ENCODE data around the gene NCOA1. TPM values are rescaled to one million over a fixed set of nuclear protein-coding genes. Genes with fewer than 3 reads are reported as not detected.
A peak's percentile ranks its signal among the peaks of the same experiment; 100 is the strongest.
"Not testable (repeated sequence)": the region's sequence is repeated elsewhere in the genome, so short reads cannot be mapped to it uniquely, and the experiment has no call there.

Gene NCOA1
- total and polyA plus RNA-seq, 5 experiments from 2014 or later, result 13.0 to 44.8 (median 27.2) TPM

GRCh38 chr2:24461685-24462084 is 29.4 kb upstream of the NCOA1 start:
- Mint-ChIP-seq H3K27me3 (peaks cover 0 to 6% (median 0%) of the 10 kb centered on the region in 5 donors), H3K36me3 (no peaks in the 10 kb centered on the region), H3K27ac (peak overlapping the region in 1 of 10 donors; percentile 67), H3K9me3 (no peaks in the 10 kb centered on the region), H3K4me1 (peaks cover 0 to 5% (median 2%) of the 10 kb centered on the region in 4 donors), H3K4me3 (peak overlapping the region in 1 of 10 donors; percentile 61)
- POLR2A ChIA-PET, result no interaction called here
- DNase-seq (no peak), ATAC-seq (no peak)

DNA sequence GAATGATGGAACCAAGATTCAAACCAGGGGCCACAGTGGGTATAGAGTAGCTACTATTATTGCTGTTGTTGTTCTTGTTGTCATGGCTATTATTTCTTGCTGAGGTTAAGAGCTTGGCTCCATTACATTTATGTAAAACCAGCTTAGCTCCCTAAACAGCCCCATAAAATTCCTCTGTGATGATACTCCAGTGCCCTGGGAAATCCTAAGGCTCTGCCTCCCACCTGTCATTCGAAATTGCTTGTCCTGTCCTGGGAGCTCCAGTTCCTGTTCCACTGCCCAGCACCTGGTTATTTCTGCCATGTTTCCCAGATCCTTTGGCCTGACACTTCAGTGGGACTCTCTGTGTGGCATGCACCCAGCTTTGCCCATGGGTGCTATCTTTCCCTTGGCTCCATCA is 27.8 kb upstream of the NCOA1 start:
- Mint-ChIP-seq H3K27ac (no peak overlapping the region), H3K9me3 (no peaks in the 10 kb centered on the region), H3K27me3 (peaks cover 0 to 9% (median 2%) of the 10 kb centered on the region in 5 donors), H3K4me1 (peaks cover 0 to 4% (median 2%) of the 10 kb centered on the region in 4 donors), H3K4me3 (no peak overlapping the region), H3K36me3 (no peaks in the 10 kb centered on the region)
- POLR2A ChIA-PET, result no interaction called here
- DNase-seq, result no peak
- no peak for ATAC-seq

GRCh38 chr2:24466871-24467870 is 23.9 kb upstream of the NCOA1 start:
- Mint-ChIP-seq H3K27me3 (peaks cover 0 to 9% (median 5%) of the 10 kb centered on the region in 5 donors), H3K27ac (no peak overlapping the region), H3K36me3 (no peaks in the 10 kb centered on the region), H3K9me3 (peaks cover 0 to 3% (median 0%) of the 10 kb centered on the region in 9 donors), H3K4me3 (no peak overlapping the region), H3K4me1 (peaks cover 0 to 2% (median under 1%) of the 10 kb centered on the region in 4 donors)
- ATAC-seq, result no peak
- DNase-seq, result no peak
- POLR2A ChIA-PET, result no interaction called here

GRCh38 chr2:24468453-24468852 is 22.6 kb upstream of the NCOA1 start:
- DNase-seq, POLR2A ChIA-PET, H3K27me3 Mint-ChIP-seq, H3K27ac Mint-ChIP-seq, H3K9me3 Mint-ChIP-seq, H3K4me3 Mint-ChIP-seq, H3K36me3 Mint-ChIP-seq, H3K4me1 Mint-ChIP-seq, ATAC-seq: not testable (repeated sequence)

GRCh38 chr2:24469148-24469650 is 21.9 kb upstream of the NCOA1 start:
- Mint-ChIP-seq H3K4me1 (peaks cover 0 to 2% (median 0%) of the 10 kb centered on the region in 4 donors), H3K27ac (no peak overlapping the region), H3K4me3 (no peak overlapping the region), H3K27me3 (peaks cover 0 to 8% (median 5%) of the 10 kb centered on the region in 5 donors), H3K36me3 (no peaks in the 10 kb centered on the region), H3K9me3 (peaks cover 0 to 3% (median 0%) of the 10 kb centered on the region in 9 donors)
- ATAC-seq (no peak), DNase-seq (no peak)
- POLR2A ChIA-PET, result interaction anchor here (0.7 kb wide), 1 partner anchor 22 kb away, joined by 3 read pairs; the partner anchor contains the start of gene NCOA1

GRCh38 chr2:24471662-24472061 is 19.4 kb upstream of the NCOA1 start:
- POLR2A ChIA-PET, result no interaction called here
- Mint-ChIP-seq H3K27ac (no peak overlapping the region), H3K4me3 (no peak overlapping the region), H3K27me3 (peaks cover 0 to 8% (median 5%) of the 10 kb centered on the region in 5 donors), H3K4me1 (peaks cover 0 to 2% (median 0%) of the 10 kb centered on the region in 4 donors), H3K36me3 (no peaks in the 10 kb centered on the region), H3K9me3 (peaks cover 0 to 3% (median 0%) of the 10 kb centered on the region in 9 donors)
- ATAC-seq (peak in 1 of 2 donors; percentile 60), DNase-seq (no peak)

- H3K27me3 Mint-ChIP-seq, result peaks cover 0 to 4% (median 1%) of the 10 kb centered on the region in 5 donors
- H3K9me3 Mint-ChIP-seq, result peaks cover 0 to 3% (median 0%) of the 10 kb centered on the region in 9 donors
These were observed 18.6 kb upstream of the NCOA1 start for GRCh38 chr2:24472416-24472815.

GRCh38 chr2:24473626-24474025 is 17.4 kb upstream of the NCOA1 start:
- ATAC-seq (no peak), DNase-seq (no peak)
- Mint-ChIP-seq H3K4me1 (peaks cover 0 to 2% (median 0%) of the 10 kb centered on the region in 4 donors), H3K27ac (no peak overlapping the region), H3K27me3 (peaks cover 0 to 3% (median 0%) of the 10 kb centered on the region in 5 donors), H3K4me3 (no peak overlapping the region), H3K36me3 (no peaks in the 10 kb centered on the region), H3K9me3 (peaks cover 0 to 3% (median 0%) of the 10 kb centered on the region in 9 donors)
- POLR2A ChIA-PET, result no interaction called here

More at GRCh38 chr2:24472416-24472815, 18.6 kb upstream of the NCOA1 start:
- no peak for ATAC-seq
- DNase-seq, result no peak
- no peak overlapping the region for H3K27ac Mint-ChIP-seq
- POLR2A ChIA-PET, result no interaction called here
- no peak overlapping the region for H3K4me3 Mint-ChIP-seq
- H3K4me1 Mint-ChIP-seq, result peaks cover 0 to 2% (median 0%) of the 10 kb centered on the region in 4 donors
- H3K36me3 Mint-ChIP-seq, result no peaks in the 10 kb centered on the region

DNA sequence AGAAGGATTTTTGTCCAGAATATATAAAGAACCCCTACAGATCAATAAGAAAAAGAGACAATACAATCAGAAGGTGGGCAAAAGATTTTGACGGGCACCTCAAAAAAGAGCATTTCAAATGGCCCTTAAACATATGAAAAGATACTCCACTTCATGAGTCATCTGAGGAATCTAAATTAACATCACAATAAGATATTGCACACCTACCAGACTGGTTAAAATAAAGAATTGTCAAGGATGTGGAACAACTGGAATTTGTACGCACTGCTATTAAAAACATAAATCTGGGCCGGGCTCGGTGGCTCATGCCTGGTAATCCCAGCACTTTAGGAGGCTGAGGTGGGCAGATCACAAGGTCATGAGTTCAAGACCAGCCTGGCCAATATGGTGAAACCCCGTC is 17.0 kb upstream of the NCOA1 start:
- Mint-ChIP-seq H3K4me3 (no peak overlapping the region), H3K36me3 (no peaks in the 10 kb centered on the region), H3K27ac (no peak overlapping the region), H3K27me3 (peaks cover 0 to 3% (median 0%) of the 10 kb centered on the region in 5 donors), H3K4me1 (peaks cover 0 to 2% (median 0%) of the 10 kb centered on the region in 4 donors), H3K9me3 (peaks cover 0 to under 1% (median 0%) of the 10 kb centered on the region in 9 donors)
- ATAC-seq, result no peak
- no peak for DNase-seq
- POLR2A ChIA-PET, result no interaction called here

DNA sequence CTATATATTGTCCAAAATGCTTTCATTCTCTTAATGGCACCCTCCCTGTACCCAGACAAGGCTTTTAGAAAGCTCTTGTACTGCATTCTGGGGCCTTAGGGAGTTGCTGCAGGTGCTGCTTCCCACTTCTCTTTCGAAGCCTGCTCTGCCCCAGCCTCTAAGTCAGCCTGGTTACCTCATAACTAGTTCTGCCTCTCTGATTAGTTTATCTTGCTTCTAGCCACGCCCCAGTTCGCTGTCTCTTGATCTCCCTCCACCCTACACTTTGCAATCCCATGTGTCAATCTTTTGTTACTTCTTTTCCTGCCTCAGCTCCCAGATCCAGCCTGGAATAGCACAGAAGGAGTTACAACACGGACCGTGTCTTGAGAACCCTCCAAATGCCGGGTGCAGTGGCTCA is 13.8 kb upstream of the NCOA1 start:
- Mint-ChIP-seq H3K9me3 (no peaks in the 10 kb centered on the region), H3K27me3 (peaks cover 0 to 3% (median 0%) of the 10 kb centered on the region in 5 donors), H3K27ac (no peak overlapping the region), H3K4me1 (no peaks in the 10 kb centered on the region), H3K4me3 (no peak overlapping the region), H3K36me3 (no peaks in the 10 kb centered on the region)
- POLR2A ChIA-PET, result no interaction called here
- no peak for ATAC-seq
- no peak for DNase-seq

DNA sequence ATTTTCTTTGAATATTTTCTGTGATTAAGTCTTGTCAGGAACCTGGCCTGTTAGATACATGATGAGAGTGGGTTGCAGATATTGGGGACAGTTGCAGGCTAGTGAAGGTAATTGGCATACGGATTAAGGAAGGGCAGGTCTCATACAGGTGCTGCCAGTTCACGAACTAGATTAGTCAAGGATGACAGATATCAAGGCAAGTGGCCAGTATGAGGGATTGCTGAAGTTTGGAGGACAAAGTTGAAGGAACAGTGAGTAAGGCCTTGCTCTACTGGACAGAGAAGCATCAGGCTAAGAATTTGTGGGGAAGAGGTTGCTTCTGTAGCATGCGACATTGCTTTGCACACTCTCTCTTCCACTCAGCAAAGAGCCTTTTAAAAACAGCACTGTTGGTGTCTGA is 12.8 kb upstream of the NCOA1 start:
- Mint-ChIP-seq H3K27ac (no peak overlapping the region), H3K9me3 (no peaks in the 10 kb centered on the region), H3K4me3 (no peak overlapping the region), H3K27me3 (peaks cover 0 to 5% (median 2%) of the 10 kb centered on the region in 5 donors), H3K4me1 (no peaks in the 10 kb centered on the region), H3K36me3 (no peaks in the 10 kb centered on the region)
- POLR2A ChIA-PET, result no interaction called here
- ATAC-seq, result no peak
- DNase-seq, result no peak

DNA sequence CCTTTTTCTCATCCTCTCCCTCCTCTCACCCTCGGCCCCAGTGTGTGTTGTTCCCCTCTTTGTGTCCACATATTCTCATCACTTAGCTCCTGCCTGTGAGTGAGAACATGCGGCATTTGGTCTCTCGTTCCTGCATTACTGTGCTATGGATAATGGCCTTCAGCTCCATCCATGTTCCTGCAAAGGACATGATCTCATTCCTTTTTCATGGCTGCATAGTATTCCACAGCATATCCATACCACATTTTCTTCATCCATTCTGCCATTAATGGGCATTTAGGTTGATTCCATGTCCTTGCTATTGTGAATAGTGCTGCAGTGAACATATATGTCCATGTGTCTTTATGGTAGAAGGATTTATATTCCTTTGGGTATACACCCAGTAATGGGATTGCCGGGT is 10.8 kb upstream of the NCOA1 start:
- peaks cover 0 to 6% (median 2%) of the 10 kb centered on the region in 5 donors for H3K27me3 Mint-ChIP-seq
- H3K9me3 Mint-ChIP-seq, result no peaks in the 10 kb centered on the region
- H3K27ac Mint-ChIP-seq, result no peak overlapping the region
- POLR2A ChIA-PET, result no interaction called here
- peaks cover 0 to 5% (median 0%) of the 10 kb centered on the region in 4 donors for H3K4me1 Mint-ChIP-seq
- ATAC-seq, result no peak
- H3K36me3 Mint-ChIP-seq, result no peaks in the 10 kb centered on the region
- H3K4me3 Mint-ChIP-seq, result no peak overlapping the region
- no peak for DNase-seq

Data from naive thymus-derived CD8-positive, alpha-beta T cell (primary cell).